Liver (tissue), 9 donors: Measurements from ENCODE around the gene OR2G2. TPM values are rescaled to one million over a fixed set of nuclear protein-coding genes. Genes with fewer than 3 reads are reported as not detected.

ENCODE experiments used
- DNase-seq: peaks from one replicate; pipeline ENCODE4 v3.0.0-alpha.2; 2017; ENCODE audit warnings: low spot score
- H3K27ac ChIP-seq, 2 donors: one replicate each; pipeline ENCODE4 v1.7.0; 2013; ENCODE audit warnings: inconsistent platforms in 2 of 2, low read length in 2 of 2, control low read depth in 1 of 2, low read depth in 1 of 2, mild to moderate bottlenecking in 1 of 2
- H3K27me3 ChIP-seq, 4 donors: one replicate each; pipeline versions ENCODE4 v1.6.1 to v1.7.0; 2013; ENCODE audit warnings: low read length in 3 of 4, inconsistent platforms in 1 of 4, mild to moderate bottlenecking in 1 of 4, moderate library complexity in 1 of 4; ENCODE audit not compliant: control insufficient read depth in 4 of 4, insufficient read depth in 4 of 4
- H3K36me3 ChIP-seq, 4 donors: one replicate each; pipeline versions ENCODE4 v1.6.1 to v1.7.0; 2013; ENCODE audit warnings: low read length in 3 of 4, mild to moderate bottlenecking in 3 of 4, low read depth in 1 of 4, moderate library complexity in 1 of 4; ENCODE audit not compliant: control insufficient read depth in 4 of 4, insufficient read depth in 3 of 4
- H3K4me1 ChIP-seq, 4 donors: one replicate each; pipeline versions ENCODE4 v1.6.1 to v1.7.0; 2013; ENCODE audit warnings: low read length in 3 of 4, mild to moderate bottlenecking in 3 of 4, moderate library complexity in 1 of 4; ENCODE audit not compliant: control insufficient read depth in 4 of 4, insufficient read depth in 4 of 4
- H3K4me3 ChIP-seq, 3 donors: one replicate each; pipeline versions ENCODE4 v1.6.1 to v1.7.0; 2013; ENCODE audit warnings: low read length in 3 of 3, control low read depth in 1 of 3, low read depth in 1 of 3, mild to moderate bottlenecking in 1 of 3
- H3K9ac ChIP-seq, 2 donors: one replicate each; pipeline ENCODE4 v1.7.0; 2013; ENCODE audit warnings: low read length in 2 of 2, mild to moderate bottlenecking in 2 of 2, moderate library complexity in 2 of 2, control low read depth in 1 of 2, low read depth in 1 of 2
- H3K9me3 ChIP-seq, 4 donors: one replicate each; pipeline versions ENCODE4 v1.6.1 to v1.7.0; 2013; ENCODE audit warnings: low read length in 3 of 4; ENCODE audit not compliant: control insufficient read depth in 4 of 4
- ATF3 ChIP-seq: IDR thresholded peaks from 2 replicates; pipeline ENCODE4 v1.6.1; 2016; ENCODE audit warnings: antibody characterized with exemption
- EGR1 ChIP-seq, 2 donors: IDR thresholded peaks; 2 replicates each; pipeline ENCODE4 v1.6.1; 2016 to 2018; ENCODE audit warnings: antibody characterized with exemption in 2 of 2, low read depth in 2 of 2
- FOXA1 ChIP-seq: IDR thresholded peaks from 2 replicates; pipeline ENCODE4 v1.6.1; 2016; ENCODE audit warnings: antibody characterized with exemption
- FOXA2 ChIP-seq: IDR thresholded peaks from 2 replicates; pipeline ENCODE4 v1.6.1; 2016; ENCODE audit warnings: antibody characterized with exemption
- GABPA ChIP-seq, 2 donors: IDR thresholded peaks in 1 of 2; conservative IDR thresholded peaks in 1 of 2; 2 replicates each; pipeline ENCODE4 v1.6.1; 2016; ENCODE audit warnings: antibody characterized with exemption in 2 of 2, mild to moderate bottlenecking in 1 of 2, moderate library complexity in 1 of 2
- HNF4A ChIP-seq, 2 donors: conservative IDR thresholded peaks; 2 replicates each; pipeline ENCODE4 v1.6.1; 2016; ENCODE audit warnings: antibody characterized with exemption in 2 of 2, mild to moderate bottlenecking in 2 of 2
- HNF4G ChIP-seq: IDR thresholded peaks from 2 replicates; pipeline ENCODE4 v1.6.1; 2016; ENCODE audit warnings: antibody characterized with exemption
- JUND ChIP-seq, 2 donors: IDR thresholded peaks; 2 replicates each; pipeline ENCODE4 v1.6.1; 2016; ENCODE audit warnings: antibody characterized with exemption in 2 of 2
- NR2F2 ChIP-seq: IDR thresholded peaks from 2 replicates; pipeline ENCODE4 v1.6.1; 2016; ENCODE audit warnings: antibody characterized with exemption
- RAD21 ChIP-seq, 2 donors: IDR thresholded peaks; 2 replicates each; pipeline ENCODE4 v1.6.1; 2016; ENCODE audit warnings: antibody characterized with exemption in 2 of 2, mild to moderate bottlenecking in 2 of 2
- RXRA ChIP-seq, 2 donors: IDR thresholded peaks; 2 replicates each; pipeline ENCODE4 v1.6.1; 2017 to 2018; ENCODE audit warnings: antibody characterized with exemption in 2 of 2, mild to moderate bottlenecking in 1 of 2
- SP1 ChIP-seq: IDR thresholded peaks from 2 replicates; pipeline ENCODE4 v1.6.1; 2018; ENCODE audit warnings: antibody characterized with exemption, mild to moderate bottlenecking
- TAF1 ChIP-seq: conservative IDR thresholded peaks from 2 replicates; pipeline ENCODE4 v1.6.1; 2016; ENCODE audit warnings: antibody characterized with exemption, mild to moderate bottlenecking
- YY1 ChIP-seq: IDR thresholded peaks from 2 replicates; pipeline ENCODE4 v1.6.1; 2016; ENCODE audit warnings: antibody characterized with exemption, mild to moderate bottlenecking
- WGBS: extraction: QIAGEN DNeasy Blood & Tissue Kit; methylation state at CpG from one replicate; pipeline ENCODE4 v1.1.7; 2013; 5-methylcytosine and 5-hydroxymethylcytosine counted together
- polyA plus RNA-seq, 2 donors: library from polyadenylated mRNA; stranded (reverse) in 1 of 2; unstranded in 1 of 2; fragments of 200-250 nt in 1 of 2; fragments of >200 nt in 1 of 2; fragmentation: Nextera tagmentation in 1 of 2; extraction: Ambion mirVana in 1 of 2; gene quantifications; one replicate each; pipeline versions ENCODE4 v1.2.1 to v1.2.3, GENCODE V29; 2013 to 2015
- total RNA-seq, 2 donors: library from RNA; depleted of rRNA; stranded (reverse); fragments of >200 nt; gene quantifications; one replicate each; pipeline ENCODE4 v1.2.3, GENCODE V29; 2014
- TF ChIP-seq, protein P1 (sequence below): IDR thresholded peaks from 2 replicates; pipeline ENCODE4 v1.6.1; 2016; ENCODE audit warnings: antibody characterized with exemption, mild to moderate bottlenecking
- TF ChIP-seq, protein P2 (sequence below): fragments of 150-350 bp; IDR thresholded peaks from 2 replicates; pipeline ENCODE4 v1.5.1; 2017; ENCODE audit warnings: improper control_type of control experiment, low read depth, low read length; ENCODE audit not compliant: missing input control
- TF ChIP-seq, protein P3 (sequence below): IDR thresholded peaks from 2 replicates; pipeline ENCODE4 v1.6.1; 2016; ENCODE audit warnings: antibody characterized with exemption
- donor health status: healthy.
- donor health status: healthy.
- donor health status: healthy.
- donor health status: healthy.
- donor health status: healthy.

OR2G2 gene
- total and polyA plus RNA-seq, 4 donors, result not detected

DNA sequence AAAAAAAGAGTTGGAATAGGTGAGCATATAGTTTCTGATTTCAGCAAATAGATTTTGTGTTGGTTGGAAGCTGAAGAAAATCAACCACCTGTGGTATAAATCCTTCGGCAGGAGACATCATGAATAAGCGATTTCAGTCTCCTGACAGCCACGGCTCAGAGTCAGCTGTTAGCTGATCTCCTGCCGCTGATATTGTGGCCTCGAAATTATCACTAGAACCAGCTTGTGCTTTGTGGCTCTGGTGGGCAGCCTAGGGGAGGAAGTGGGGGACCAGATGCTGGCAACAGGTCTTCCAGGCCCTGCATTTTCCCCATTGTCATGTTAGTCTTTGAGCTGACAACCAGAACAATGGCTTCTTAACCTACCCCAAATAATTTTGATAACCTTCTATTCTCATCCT, 40.1 kb upstream of the OR2G2 start:
- Histone ChIP-seq H3K36me3 (no peaks in the 10 kb centered on the region), H3K9ac (no peak overlapping the region)
- 49% methylated on average over 5 of the region's 5 CpGs for WGBS

GRCh38 chr1:247548769-247549182, 39.4 kb upstream of the OR2G2 start, which contains the start of gene GCSAML:
Gene GCSAML (plus strand): TSS chr1:247549134. CDS start chr1:247549192, 58 bp downstream.
- H3K9ac ChIP-seq, result no peak within 1 kb of the TSS
- no peaks in the 10 kb centered on the region for H3K4me1 ChIP-seq
- no peak within 1 kb of the TSS for H3K4me3 ChIP-seq
- no peaks in the 10 kb centered on the region for H3K36me3 ChIP-seq
- H3K27ac ChIP-seq, result no peak within 1 kb of the TSS
- no peaks in the 10 kb centered on the region for H3K9me3 ChIP-seq
- no peak for DNase-seq
- 72% methylated on average over 13 of the region's 13 CpGs for WGBS
- peaks cover 0 to 4% (median 1%) of the 10 kb centered on the region in 4 donors for H3K27me3 ChIP-seq
- TF ChIP-seq HNF4A (conservative IDR thresholded peaks at IDR 0.05), result no peak
- TF ChIP-seq SP1, result no peak
- TF ChIP-seq RXRA (IDR thresholded peaks at IDR 0.05), result no peak
- no peak for TF ChIP-seq JUND (IDR thresholded peaks at IDR 0.05)
- TF ChIP-seq, protein P1, sequence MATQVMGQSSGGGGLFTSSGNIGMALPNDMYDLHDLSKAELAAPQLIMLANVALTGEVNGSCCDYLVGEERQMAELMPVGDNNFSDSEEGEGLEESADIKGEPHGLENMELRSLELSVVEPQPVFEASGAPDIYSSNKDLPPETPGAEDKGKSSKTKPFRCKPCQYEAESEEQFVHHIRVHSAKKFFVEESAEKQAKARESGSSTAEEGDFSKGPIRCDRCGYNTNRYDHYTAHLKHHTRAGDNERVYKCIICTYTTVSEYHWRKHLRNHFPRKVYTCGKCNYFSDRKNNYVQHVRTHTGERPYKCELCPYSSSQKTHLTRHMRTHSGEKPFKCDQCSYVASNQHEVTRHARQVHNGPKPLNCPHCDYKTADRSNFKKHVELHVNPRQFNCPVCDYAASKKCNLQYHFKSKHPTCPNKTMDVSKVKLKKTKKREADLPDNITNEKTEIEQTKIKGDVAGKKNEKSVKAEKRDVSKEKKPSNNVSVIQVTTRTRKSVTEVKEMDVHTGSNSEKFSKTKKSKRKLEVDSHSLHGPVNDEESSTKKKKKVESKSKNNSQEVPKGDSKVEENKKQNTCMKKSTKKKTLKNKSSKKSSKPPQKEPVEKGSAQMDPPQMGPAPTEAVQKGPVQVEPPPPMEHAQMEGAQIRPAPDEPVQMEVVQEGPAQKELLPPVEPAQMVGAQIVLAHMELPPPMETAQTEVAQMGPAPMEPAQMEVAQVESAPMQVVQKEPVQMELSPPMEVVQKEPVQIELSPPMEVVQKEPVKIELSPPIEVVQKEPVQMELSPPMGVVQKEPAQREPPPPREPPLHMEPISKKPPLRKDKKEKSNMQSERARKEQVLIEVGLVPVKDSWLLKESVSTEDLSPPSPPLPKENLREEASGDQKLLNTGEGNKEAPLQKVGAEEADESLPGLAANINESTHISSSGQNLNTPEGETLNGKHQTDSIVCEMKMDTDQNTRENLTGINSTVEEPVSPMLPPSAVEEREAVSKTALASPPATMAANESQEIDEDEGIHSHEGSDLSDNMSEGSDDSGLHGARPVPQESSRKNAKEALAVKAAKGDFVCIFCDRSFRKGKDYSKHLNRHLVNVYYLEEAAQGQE, result no peak
- TF ChIP-seq NR2F2, result no peak
- TF ChIP-seq RAD21 (IDR thresholded peaks at IDR 0.05), result no peak
- TF ChIP-seq ATF3, result no peak

More for the DNA sequence above, 40.1 kb upstream of the OR2G2 start:
- Histone ChIP-seq H3K4me1 (no peaks in the 10 kb centered on the region), H3K4me3 (no peak overlapping the region), H3K27me3 (peaks cover 0 to 4% (median 1%) of the 10 kb centered on the region in 4 donors), H3K9me3 (no peaks in the 10 kb centered on the region), H3K27ac (no peak overlapping the region)
- TF ChIP-seq JUND (IDR thresholded peaks at IDR 0.05) (no peak), EGR1 (IDR thresholded peaks at IDR 0.05; ENCODE audit: low read depth in 2 of 2) (no peak), FOXA1 (no peak), GABPA (IDR thresholded peaks at IDR 0.05 in 1 of 2, conservative IDR thresholded peaks at IDR 0.05 in 1 of 2) (no peak), TAF1 (no peak), SP1 (no peak), ATF3 (no peak), RAD21 (IDR thresholded peaks at IDR 0.05) (no peak), HNF4A (conservative IDR thresholded peaks at IDR 0.05) (no peak), RXRA (IDR thresholded peaks at IDR 0.05) (no peak), HNF4G (no peak), NR2F2 (no peak), FOXA2 (no peak), YY1 (no peak)
- TF ChIP-seq, protein P2, sequence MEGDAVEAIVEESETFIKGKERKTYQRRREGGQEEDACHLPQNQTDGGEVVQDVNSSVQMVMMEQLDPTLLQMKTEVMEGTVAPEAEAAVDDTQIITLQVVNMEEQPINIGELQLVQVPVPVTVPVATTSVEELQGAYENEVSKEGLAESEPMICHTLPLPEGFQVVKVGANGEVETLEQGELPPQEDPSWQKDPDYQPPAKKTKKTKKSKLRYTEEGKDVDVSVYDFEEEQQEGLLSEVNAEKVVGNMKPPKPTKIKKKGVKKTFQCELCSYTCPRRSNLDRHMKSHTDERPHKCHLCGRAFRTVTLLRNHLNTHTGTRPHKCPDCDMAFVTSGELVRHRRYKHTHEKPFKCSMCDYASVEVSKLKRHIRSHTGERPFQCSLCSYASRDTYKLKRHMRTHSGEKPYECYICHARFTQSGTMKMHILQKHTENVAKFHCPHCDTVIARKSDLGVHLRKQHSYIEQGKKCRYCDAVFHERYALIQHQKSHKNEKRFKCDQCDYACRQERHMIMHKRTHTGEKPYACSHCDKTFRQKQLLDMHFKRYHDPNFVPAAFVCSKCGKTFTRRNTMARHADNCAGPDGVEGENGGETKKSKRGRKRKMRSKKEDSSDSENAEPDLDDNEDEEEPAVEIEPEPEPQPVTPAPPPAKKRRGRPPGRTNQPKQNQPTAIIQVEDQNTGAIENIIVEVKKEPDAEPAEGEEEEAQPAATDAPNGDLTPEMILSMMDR, result no peak
- TF ChIP-seq, protein P3, sequence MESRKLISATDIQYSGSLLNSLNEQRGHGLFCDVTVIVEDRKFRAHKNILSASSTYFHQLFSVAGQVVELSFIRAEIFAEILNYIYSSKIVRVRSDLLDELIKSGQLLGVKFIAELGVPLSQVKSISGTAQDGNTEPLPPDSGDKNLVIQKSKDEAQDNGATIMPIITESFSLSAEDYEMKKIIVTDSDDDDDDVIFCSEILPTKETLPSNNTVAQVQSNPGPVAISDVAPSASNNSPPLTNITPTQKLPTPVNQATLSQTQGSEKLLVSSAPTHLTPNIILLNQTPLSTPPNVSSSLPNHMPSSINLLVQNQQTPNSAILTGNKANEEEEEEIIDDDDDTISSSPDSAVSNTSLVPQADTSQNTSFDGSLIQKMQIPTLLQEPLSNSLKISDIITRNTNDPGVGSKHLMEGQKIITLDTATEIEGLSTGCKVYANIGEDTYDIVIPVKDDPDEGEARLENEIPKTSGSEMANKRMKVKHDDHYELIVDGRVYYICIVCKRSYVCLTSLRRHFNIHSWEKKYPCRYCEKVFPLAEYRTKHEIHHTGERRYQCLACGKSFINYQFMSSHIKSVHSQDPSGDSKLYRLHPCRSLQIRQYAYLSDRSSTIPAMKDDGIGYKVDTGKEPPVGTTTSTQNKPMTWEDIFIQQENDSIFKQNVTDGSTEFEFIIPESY, result no peak
- TF ChIP-seq, protein P1, result no peak
- DNase-seq, result no peak
